HepG2 (cell line): ENCODE measurements around the gene PLCB2. TPM values are rescaled to one million over a fixed set of nuclear protein-coding genes. Genes with fewer than 3 reads are reported as not detected.

Experiments
- NR2F1 ChIP-seq, 2 experiments: fragments of 450-650 bp in 1 of 2; formaldehyde crosslinking in 1 of 2; IDR thresholded peaks; 2 replicates each; pipeline versions ENCODE4 v1.5.0 to v1.6.1; 2016 to 2020; ENCODE audit warnings: mild to moderate bottlenecking in 1 of 2, missing compliant biosample characterization in 1 of 2, missing genetic modification reagents in 1 of 2, moderate library complexity in 1 of 2
- PRDM15 ChIP-seq: sonication (generic); formaldehyde crosslinking; IDR thresholded peaks from 2 replicates; pipeline ENCODE4 v1.4.0; 2020; ENCODE audit warnings: missing genetic modification reagents
- ZNF281 ChIP-seq: sonication (generic); formaldehyde crosslinking; IDR thresholded peaks from 2 replicates; pipeline ENCODE4 v1.4.0; 2020; ENCODE audit warnings: missing genetic modification reagents, borderline replicate concordance
- ZNF652 ChIP-seq: IDR thresholded peaks from 2 replicates; pipeline ENCODE4 v1.6.1; 2016; ENCODE audit warnings: low read depth, borderline replicate concordance
- ZSCAN31 ChIP-seq: sonication (generic); formaldehyde crosslinking; IDR thresholded peaks from 2 replicates; pipeline ENCODE4 v1.5.0; 2020; ENCODE audit warnings: low read depth, mild to moderate bottlenecking, missing genetic modification reagents
- polyA plus RNA-seq, 8 experiments: library from polyadenylated mRNA; depleted of rRNA in 3 of 8; stranded (reverse) in 7 of 8; unstranded in 1 of 8; fragments of >200 nt; fragmentation: Illumina TruSeq in 4 of 8; extraction: Trizol in 4 of 8; gene quantifications; 2 replicates each; pipeline versions ENCODE4 v1.2.1 to v1.2.3, GENCODE V29; 2011 to 2016; ENCODE audit warnings: low read depth in 4 of 8, missing spikeins in 1 of 8, mixed read lengths in 1 of 8; ENCODE audit not compliant: insufficient read depth in 1 of 8
- total RNA-seq, 5 experiments: library from RNA; depleted of rRNA; stranded (reverse); fragments of >200 nt; fragmentation: Illumina TruSeq; extraction: Trizol; gene quantifications; 2 replicates each; pipeline ENCODE4 v1.2.3, GENCODE V29; 2016; ENCODE audit warnings: low read depth in 1 of 5

The PLCB2 gene
- total and polyA plus RNA-seq, 2 of the 13 experiments (the other 11 are each of a cell fraction or from before 2014, with no cell fraction given), result 0.11 TPM; not detected in 1

GRCh38 chr15:40310993-40311392 is 3.3 kb upstream of the PLCB2 start (continued):
- TF ChIP-seq PRDM15 (CRISPR knock-in tag) (no peak), NR2F1 (CRISPR knock-in tag; IDR thresholded peaks at IDR 0.05) (no peak), ZNF281 (no peak), ZNF652 (CRISPR knock-in tag) (no peak), ZSCAN31 (CRISPR knock-in tag) (no peak)
